ENCODE data around the gene STK24.
"Not testable (repeated sequence)": the region's sequence is repeated elsewhere in the genome, so short reads cannot be mapped to it uniquely, and the experiment has no call there.

The STK24 gene

GRCh38 chr13:98592362-98592732 lies 15.4 kb upstream of the STK24 start:
- no peak overlapping the region for H3K4me3 Mint-ChIP-seq
- no peak for DNase-seq
- TF ChIP-seq CTCF (IDR thresholded peaks at IDR 0.05), result no peak
- peaks cover 5% of the 10 kb centered on the region for H3K27me3 Mint-ChIP-seq (ENCODE audit: low read depth, poor library complexity)
- H3K36me3 Mint-ChIP-seq (ENCODE audit: low read depth), result no peaks in the 10 kb centered on the region
- H3K9me3 Mint-ChIP-seq, result peaks cover 18% of the 10 kb centered on the region
- no peak overlapping the region for H3K27ac Mint-ChIP-seq
- no peaks in the 10 kb centered on the region for H3K4me1 Mint-ChIP-seq

DNA sequence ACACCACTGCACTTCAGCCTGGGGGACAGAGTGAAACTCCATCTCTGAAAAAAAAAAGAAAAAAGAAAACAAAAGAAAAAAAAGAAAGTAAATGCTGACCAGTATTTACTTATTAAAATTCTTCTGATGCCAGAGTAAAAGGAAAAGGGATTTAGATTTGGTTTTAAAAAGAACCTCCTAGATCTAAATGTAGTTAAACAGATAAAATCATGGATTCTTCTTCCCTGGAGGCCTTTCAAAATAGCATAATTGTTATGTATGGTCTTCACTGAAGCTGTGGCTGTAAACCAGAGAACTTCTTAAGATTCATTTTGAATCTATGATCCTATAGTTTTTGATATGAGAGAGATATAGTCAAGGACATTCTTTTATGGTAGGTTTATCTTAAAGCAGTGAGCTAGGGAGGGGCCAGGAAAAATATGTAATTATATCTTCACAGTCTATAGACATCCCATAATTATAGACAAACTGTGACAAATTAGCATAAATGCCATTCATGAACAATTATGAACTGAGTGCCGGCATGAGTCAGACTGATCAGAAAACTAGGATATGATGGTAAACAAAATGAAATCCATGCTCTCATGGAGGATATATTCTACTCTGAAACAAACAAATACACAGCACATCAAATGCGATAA lies 14.9 kb upstream of the STK24 start:
- no peak overlapping the region for H3K27ac Mint-ChIP-seq
- DNase-seq, result no peak
- H3K4me3 Mint-ChIP-seq, result no peak overlapping the region
- H3K9me3 Mint-ChIP-seq, result peaks cover 18% of the 10 kb centered on the region
- TF ChIP-seq CTCF (IDR thresholded peaks at IDR 0.05), result no peak
- H3K4me1 Mint-ChIP-seq, result no peaks in the 10 kb centered on the region
- no peaks in the 10 kb centered on the region for H3K36me3 Mint-ChIP-seq (ENCODE audit: low read depth)
- peaks cover 5% of the 10 kb centered on the region for H3K27me3 Mint-ChIP-seq (ENCODE audit: low read depth, poor library complexity)

DNA sequence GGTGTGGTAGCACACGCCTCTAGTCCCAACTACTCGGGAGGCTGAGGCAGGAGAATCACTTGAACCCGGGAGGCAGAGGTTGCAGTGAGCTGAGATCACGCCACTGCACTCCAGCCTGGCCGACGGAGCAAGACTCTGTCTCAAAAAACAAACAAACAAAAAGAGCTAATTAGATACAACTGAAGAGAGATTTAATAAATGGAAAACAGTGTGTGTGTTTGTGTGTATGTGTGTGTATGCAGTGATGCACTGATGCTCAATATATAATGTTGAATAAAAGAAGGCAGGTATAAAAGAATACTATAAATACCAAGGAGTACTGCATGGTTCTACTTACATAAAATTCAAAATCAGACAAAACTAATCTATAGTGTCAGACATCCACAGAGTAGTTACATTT lies 13.6 kb upstream of the STK24 start:
- H3K9me3 Mint-ChIP-seq, result peaks cover 18% of the 10 kb centered on the region
- DNase-seq; H3K4me1 Mint-ChIP-seq; H3K4me3 Mint-ChIP-seq; H3K27ac Mint-ChIP-seq; H3K36me3 Mint-ChIP-seq (ENCODE audit: low read depth); H3K27me3 Mint-ChIP-seq (ENCODE audit: low read depth, poor library complexity): not testable (repeated sequence)

GRCh38 chr13:98589516-98589915 lies 12.6 kb upstream of the STK24 start:
- peaks cover 18% of the 10 kb centered on the region for H3K9me3 Mint-ChIP-seq
- H3K4me3 Mint-ChIP-seq; DNase-seq; H3K27ac Mint-ChIP-seq; H3K36me3 Mint-ChIP-seq (ENCODE audit: low read depth); H3K27me3 Mint-ChIP-seq (ENCODE audit: low read depth, poor library complexity); H3K4me1 Mint-ChIP-seq: not testable (repeated sequence)

DNA sequence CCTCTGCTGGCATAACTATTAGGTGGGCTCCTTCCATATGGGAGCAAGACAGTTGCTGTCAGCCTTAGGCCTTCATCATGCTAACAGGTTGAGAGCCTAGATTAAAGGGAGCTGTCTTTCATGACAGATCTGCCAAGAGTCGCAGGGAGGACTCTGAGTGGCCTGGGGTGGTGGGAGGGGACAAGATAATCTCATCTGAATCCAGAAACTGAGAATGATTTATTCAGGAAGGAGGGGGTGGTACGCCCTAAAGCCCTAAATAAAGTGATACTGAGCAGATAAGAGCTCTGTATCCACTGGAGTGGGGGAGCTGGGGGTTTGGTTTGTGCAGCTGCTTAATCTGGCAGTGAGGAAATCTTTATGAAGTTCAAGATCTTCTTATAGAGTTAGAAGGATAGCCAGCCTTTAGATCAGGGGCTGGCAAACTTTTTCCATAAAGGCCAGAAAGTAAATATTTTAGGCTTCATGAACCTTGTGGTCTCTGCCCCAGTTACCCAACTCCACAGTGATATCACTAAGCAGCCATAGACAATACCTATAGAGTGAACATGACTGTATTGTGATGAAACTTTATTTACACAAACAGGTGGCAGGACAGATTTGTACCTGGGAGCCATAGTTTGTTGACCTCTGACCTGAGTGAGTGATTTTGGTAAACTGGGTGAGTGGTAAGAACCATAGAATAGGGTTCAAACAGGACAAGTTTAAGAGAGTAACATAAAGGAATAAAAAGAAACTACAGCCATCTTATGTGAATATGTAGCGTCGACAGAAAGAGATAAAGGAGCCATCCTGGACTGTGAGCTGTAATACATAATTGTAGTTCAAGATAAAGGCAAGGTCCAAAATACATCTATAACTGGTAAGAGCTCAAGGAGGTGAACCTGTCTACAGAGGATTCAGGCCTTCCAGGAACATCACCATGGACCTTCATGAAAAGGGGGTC lies 9.8 kb upstream of the STK24 start:
- Mint-ChIP-seq H3K4me1 (peaks cover 16% of the 10 kb centered on the region), H3K4me3 (no peak overlapping the region), H3K27me3 (ENCODE audit: low read depth, poor library complexity) (peaks cover 2% of the 10 kb centered on the region), H3K9me3 (peaks cover 18% of the 10 kb centered on the region), H3K36me3 (ENCODE audit: low read depth) (no peaks in the 10 kb centered on the region), H3K27ac (no peak overlapping the region)
- DNase-seq, result no peak
- TF ChIP-seq CTCF (IDR thresholded peaks at IDR 0.05), result no peak

DNA sequence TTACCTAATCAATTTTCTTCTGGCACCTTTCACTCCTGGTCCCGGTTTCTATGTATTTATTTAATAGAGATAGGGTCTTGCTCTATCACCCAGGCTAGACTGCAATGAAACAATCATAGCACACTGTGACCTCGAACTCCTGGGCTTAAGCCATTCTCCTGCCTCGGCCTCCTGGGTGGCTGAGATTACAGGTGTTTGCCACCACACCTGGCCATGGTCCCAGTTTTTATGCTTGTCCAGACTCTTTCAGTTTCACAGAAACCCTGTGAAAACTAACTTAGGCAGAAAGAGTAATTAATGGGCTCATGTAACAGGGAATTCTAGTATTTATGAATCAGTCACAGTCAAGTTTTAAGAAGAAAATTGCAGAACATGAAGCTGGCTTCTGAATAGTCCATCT lies 9.0 kb upstream of the STK24 start:
- no peak overlapping the region for H3K4me3 Mint-ChIP-seq
- no peaks in the 10 kb centered on the region for H3K36me3 Mint-ChIP-seq (ENCODE audit: low read depth)
- DNase-seq, result no peak
- peaks cover 21% of the 10 kb centered on the region for H3K4me1 Mint-ChIP-seq
- no peak for TF ChIP-seq CTCF (IDR thresholded peaks at IDR 0.05)
- H3K27ac Mint-ChIP-seq, result no peak overlapping the region
- H3K27me3 Mint-ChIP-seq (ENCODE audit: low read depth, poor library complexity), result peaks cover 2% of the 10 kb centered on the region
- H3K9me3 Mint-ChIP-seq, result peaks cover 18% of the 10 kb centered on the region

- no peak overlapping the region for H3K4me3 Mint-ChIP-seq
- no peaks in the 10 kb centered on the region for H3K36me3 Mint-ChIP-seq (ENCODE audit: low read depth)
- no peak for DNase-seq
- H3K27ac Mint-ChIP-seq, result no peak overlapping the region
- H3K4me1 Mint-ChIP-seq, result peaks cover 21% of the 10 kb centered on the region
- H3K9me3 Mint-ChIP-seq, result peaks cover 12% of the 10 kb centered on the region
- H3K27me3 Mint-ChIP-seq (ENCODE audit: low read depth, poor library complexity), result peaks cover 2% of the 10 kb centered on the region
- no peak for TF ChIP-seq CTCF (IDR thresholded peaks at IDR 0.05)
These were observed 8.5 kb upstream of the STK24 start for GRCh38 chr13:98585398-98585754.

All from nephron progenitor cell (in vitro differentiated cells).